Measurements from ENCODE around the gene BRF1. TPM values are rescaled to one million over a fixed set of nuclear protein-coding genes. Genes with fewer than 3 reads are reported as not detected.

The BRF1 gene
- total and polyA plus RNA-seq, 2 of the 8 experiments (the other 6 are each of a cell fraction or from before 2014, with no cell fraction given): 7.7 to 18.3 TPM

DNA sequence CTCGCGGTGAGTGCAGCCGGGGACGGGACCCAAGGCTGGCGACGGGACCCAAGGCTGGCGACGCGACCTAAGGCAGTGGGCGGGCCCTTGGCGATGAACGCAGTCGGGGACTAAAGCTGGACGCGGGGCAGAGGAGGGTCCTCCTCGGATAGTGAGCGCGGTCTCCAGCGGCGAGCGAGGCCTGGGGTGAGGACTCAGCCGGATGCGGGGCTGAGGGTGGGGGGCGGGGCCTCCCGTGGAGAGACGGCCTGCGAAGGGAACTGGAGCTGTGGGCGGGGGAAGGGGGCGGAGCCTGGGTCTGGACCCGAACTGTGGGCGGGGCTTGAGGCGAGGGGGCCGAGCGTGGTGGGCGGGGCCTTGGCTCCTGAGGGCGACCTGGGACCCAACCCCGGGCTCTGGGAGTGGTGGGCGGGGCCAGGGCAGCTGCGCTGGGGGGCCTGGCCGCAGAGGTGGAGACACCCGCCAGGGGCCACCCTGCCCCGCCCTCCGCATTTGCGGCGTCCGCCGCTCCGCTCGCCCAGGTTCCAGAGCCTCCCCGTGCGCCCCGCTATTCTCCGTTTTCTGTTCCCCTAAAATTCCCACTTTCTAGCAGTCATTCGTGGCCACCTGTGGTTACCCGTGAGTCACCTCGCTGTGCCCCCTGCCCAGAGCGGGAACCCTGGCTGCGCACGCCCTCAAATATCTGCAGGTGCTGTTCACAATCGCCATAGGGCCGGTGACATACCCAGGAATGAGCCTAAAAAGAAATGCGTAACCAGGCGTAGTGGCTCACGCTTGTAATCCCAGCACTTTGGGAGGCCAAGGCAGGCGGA lies 508 bp upstream of the BRF1 start (continued):
- no peak for TF ChIP-seq SP2 (IDR thresholded peaks at IDR 0.05; ENCODE audit: low read length)
- no peak for TF ChIP-seq RXRA (IDR thresholded peaks at IDR 0.05; ENCODE audit: insufficient read depth, low read depth, low read length)
- TF ChIP-seq, protein P1, sequence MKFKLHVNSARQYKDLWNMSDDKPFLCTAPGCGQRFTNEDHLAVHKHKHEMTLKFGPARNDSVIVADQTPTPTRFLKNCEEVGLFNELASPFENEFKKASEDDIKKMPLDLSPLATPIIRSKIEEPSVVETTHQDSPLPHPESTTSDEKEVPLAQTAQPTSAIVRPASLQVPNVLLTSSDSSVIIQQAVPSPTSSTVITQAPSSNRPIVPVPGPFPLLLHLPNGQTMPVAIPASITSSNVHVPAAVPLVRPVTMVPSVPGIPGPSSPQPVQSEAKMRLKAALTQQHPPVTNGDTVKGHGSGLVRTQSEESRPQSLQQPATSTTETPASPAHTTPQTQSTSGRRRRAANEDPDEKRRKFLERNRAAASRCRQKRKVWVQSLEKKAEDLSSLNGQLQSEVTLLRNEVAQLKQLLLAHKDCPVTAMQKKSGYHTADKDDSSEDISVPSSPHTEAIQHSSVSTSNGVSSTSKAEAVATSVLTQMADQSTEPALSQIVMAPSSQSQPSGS (IDR thresholded peaks at IDR 0.05; ENCODE audit: low read length): no peak
- 0 out of 2 replicates have a peak, but pooled peaks have one; percentile 6 for TF ChIP-seq TAF1 (IDR thresholded peaks at IDR 0.05; ENCODE audit: low read depth, low read length)
- TF ChIP-seq RBBP5 (IDR thresholded peaks at IDR 0.05; ENCODE audit: borderline replicate concordance, low read depth, low read length): no peak
- no peak for TF ChIP-seq POLR2AphosphoS5 (IDR thresholded peaks at IDR 0.05; ENCODE audit: low read depth, low read length)
- TF ChIP-seq TEAD4 (IDR thresholded peaks at IDR 0.05; ENCODE audit: low read depth, low read length): no peak
- TF ChIP-seq ASH2L (IDR thresholded peaks at IDR 0.05; ENCODE audit: low read length): peak; percentile 65
- peak; percentile 83 for TF ChIP-seq KDM4A (IDR thresholded peaks at IDR 0.05; ENCODE audit: low read depth, low read length, severe bottlenecking)
- no peak for TF ChIP-seq BCL11A (IDR thresholded peaks at IDR 0.05; ENCODE audit: low read depth in 2 of 2, low read length in 2 of 2)
